ENCODE data around the gene EPS8L2.

- TF ChIP-seq RNF2 (IDR thresholded peaks at IDR 0.05; ENCODE audit: borderline replicate concordance, low read depth, low read length, missing control alignments, poor library complexity, severe bottlenecking) (no peak), KDM5A (IDR thresholded peaks at IDR 0.05; ENCODE audit: low read length) (no peak), CHD1 (IDR thresholded peaks at IDR 0.05; ENCODE audit: low read depth, low read length) (no peak), TCF12 (IDR thresholded peaks at IDR 0.05; ENCODE audit: low read depth, low read length) (no peak), CTCF (IDR thresholded peaks at IDR 0.05; ENCODE audit: control extremely low read depth in 1 of 3, insufficient read depth in 1 of 3, low read depth in 1 of 3, low read length in 3 of 3) (peak in 1 of 3 experiments; percentile 30; a peak in 2 of 4 replicates)
Measured at GRCh38 chr11:720642-721246, 14.7 kb downstream of the EPS8L2 start.

All from H1 (cell line).